Measurements from ENCODE around the gene SPSB1.

- no peak for TF ChIP-seq ZNF274 (IDR thresholded peaks at IDR 0.05; ENCODE audit: low read length)
- no peak for TF ChIP-seq ZNF274 (tag by site-specific recombination; IDR thresholded peaks at IDR 0.05; ENCODE audit: borderline replicate concordance)
- TF ChIP-seq, protein P1, sequence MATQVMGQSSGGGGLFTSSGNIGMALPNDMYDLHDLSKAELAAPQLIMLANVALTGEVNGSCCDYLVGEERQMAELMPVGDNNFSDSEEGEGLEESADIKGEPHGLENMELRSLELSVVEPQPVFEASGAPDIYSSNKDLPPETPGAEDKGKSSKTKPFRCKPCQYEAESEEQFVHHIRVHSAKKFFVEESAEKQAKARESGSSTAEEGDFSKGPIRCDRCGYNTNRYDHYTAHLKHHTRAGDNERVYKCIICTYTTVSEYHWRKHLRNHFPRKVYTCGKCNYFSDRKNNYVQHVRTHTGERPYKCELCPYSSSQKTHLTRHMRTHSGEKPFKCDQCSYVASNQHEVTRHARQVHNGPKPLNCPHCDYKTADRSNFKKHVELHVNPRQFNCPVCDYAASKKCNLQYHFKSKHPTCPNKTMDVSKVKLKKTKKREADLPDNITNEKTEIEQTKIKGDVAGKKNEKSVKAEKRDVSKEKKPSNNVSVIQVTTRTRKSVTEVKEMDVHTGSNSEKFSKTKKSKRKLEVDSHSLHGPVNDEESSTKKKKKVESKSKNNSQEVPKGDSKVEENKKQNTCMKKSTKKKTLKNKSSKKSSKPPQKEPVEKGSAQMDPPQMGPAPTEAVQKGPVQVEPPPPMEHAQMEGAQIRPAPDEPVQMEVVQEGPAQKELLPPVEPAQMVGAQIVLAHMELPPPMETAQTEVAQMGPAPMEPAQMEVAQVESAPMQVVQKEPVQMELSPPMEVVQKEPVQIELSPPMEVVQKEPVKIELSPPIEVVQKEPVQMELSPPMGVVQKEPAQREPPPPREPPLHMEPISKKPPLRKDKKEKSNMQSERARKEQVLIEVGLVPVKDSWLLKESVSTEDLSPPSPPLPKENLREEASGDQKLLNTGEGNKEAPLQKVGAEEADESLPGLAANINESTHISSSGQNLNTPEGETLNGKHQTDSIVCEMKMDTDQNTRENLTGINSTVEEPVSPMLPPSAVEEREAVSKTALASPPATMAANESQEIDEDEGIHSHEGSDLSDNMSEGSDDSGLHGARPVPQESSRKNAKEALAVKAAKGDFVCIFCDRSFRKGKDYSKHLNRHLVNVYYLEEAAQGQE (tag by site-specific recombination; IDR thresholded peaks at IDR 0.05) = no peak
- TF ChIP-seq MZF1 (tag by site-specific recombination; IDR thresholded peaks at IDR 0.05; ENCODE audit: borderline replicate concordance) = no peak
- no peak for TF ChIP-seq ZEB2 (tag by site-specific recombination; IDR thresholded peaks at IDR 0.05)
- TF ChIP-seq ZNF510 (tag by site-specific recombination; IDR thresholded peaks at IDR 0.05; ENCODE audit: insufficient replicate concordance) = no peak
- TF ChIP-seq ELK4 (IDR thresholded peaks at IDR 0.05; ENCODE audit: borderline replicate concordance, low read depth, low read length) = no peak
- no peak for TF ChIP-seq ZNF544 (tag by site-specific recombination; IDR thresholded peaks at IDR 0.05)
- TF ChIP-seq ZNF624 (tag by site-specific recombination; IDR thresholded peaks at IDR 0.05) = no peak
- TF ChIP-seq YY1 (tag by site-specific recombination; IDR thresholded peaks at IDR 0.05) = no peak
- no peak for TF ChIP-seq ZNF660 (tag by site-specific recombination; IDR thresholded peaks at IDR 0.05)
- TF ChIP-seq, protein P2, sequence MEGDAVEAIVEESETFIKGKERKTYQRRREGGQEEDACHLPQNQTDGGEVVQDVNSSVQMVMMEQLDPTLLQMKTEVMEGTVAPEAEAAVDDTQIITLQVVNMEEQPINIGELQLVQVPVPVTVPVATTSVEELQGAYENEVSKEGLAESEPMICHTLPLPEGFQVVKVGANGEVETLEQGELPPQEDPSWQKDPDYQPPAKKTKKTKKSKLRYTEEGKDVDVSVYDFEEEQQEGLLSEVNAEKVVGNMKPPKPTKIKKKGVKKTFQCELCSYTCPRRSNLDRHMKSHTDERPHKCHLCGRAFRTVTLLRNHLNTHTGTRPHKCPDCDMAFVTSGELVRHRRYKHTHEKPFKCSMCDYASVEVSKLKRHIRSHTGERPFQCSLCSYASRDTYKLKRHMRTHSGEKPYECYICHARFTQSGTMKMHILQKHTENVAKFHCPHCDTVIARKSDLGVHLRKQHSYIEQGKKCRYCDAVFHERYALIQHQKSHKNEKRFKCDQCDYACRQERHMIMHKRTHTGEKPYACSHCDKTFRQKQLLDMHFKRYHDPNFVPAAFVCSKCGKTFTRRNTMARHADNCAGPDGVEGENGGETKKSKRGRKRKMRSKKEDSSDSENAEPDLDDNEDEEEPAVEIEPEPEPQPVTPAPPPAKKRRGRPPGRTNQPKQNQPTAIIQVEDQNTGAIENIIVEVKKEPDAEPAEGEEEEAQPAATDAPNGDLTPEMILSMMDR (tag by site-specific recombination; IDR thresholded peaks at IDR 0.05) = no peak
- no peak for TF ChIP-seq ZNF133 (tag by site-specific recombination; IDR thresholded peaks at IDR 0.05)
Observed at GRCh38 chr1:9257851-9258250, 34.8 kb upstream of the SPSB1 start.
